HFF-Myc (cell line): ENCODE measurements around the gene TRIP10.

Source experiments
- DNase-seq: peaks from one replicate; pipeline ENCODE4 v3.0.0-alpha.2; 2011; ENCODE audit warnings: low read depth; ENCODE audit errors: extremely low read depth
- H3K4me3 ChIP-seq: replicated peaks from 2 replicates; pipeline ENCODE4 v1.5.1; 2011; ENCODE audit warnings: low read depth, mild to moderate bottlenecking, control low read depth, low read length
- CTCF ChIP-seq: IDR thresholded peaks from 2 replicates; pipeline ENCODE4 v1.5.1; 2012; ENCODE audit warnings: mild to moderate bottlenecking, low read depth, low read length, control low read depth; ENCODE audit errors: missing control alignments

Gene TRIP10

GRCh38 chr19:6711078-6711361 is 28.5 kb upstream of the TRIP10 start:
- no peak for DNase-seq
- H3K4me3 ChIP-seq, result no peak overlapping the region
- TF ChIP-seq CTCF, result no peak

GRCh38 chr19:6711605-6712004 is 27.9 kb upstream of the TRIP10 start:
- TF ChIP-seq CTCF, result no peak
- DNase-seq, result no peak
- no peak overlapping the region for H3K4me3 ChIP-seq

- no peak for DNase-seq
- TF ChIP-seq CTCF, result no peak
- H3K4me3 ChIP-seq, result no peak overlapping the region
Measured at GRCh38 chr19:6712231-6712630, 27.2 kb upstream of the TRIP10 start.

GRCh38 chr19:6712692-6713670 is 26.5 kb upstream of the TRIP10 start:
- TF ChIP-seq CTCF, result no peak
- no peak overlapping the region for H3K4me3 ChIP-seq
- no peak for DNase-seq

GRCh38 chr19:6713773-6714692 is 25.4 kb upstream of the TRIP10 start:
- no peak for TF ChIP-seq CTCF
- DNase-seq, result no peak
- no peak overlapping the region for H3K4me3 ChIP-seq

- no peak overlapping the region for H3K4me3 ChIP-seq
- no peak for TF ChIP-seq CTCF
- DNase-seq, result no peak
Measured at GRCh38 chr19:6714749-6715555, 24.5 kb upstream of the TRIP10 start.
